ENCODE data around the gene TMIGD1. TPM values are rescaled to one million over a fixed set of nuclear protein-coding genes. Genes with fewer than 3 reads are reported as not detected.
"Not testable (repeated sequence)": the region's sequence is repeated elsewhere in the genome, so short reads cannot be mapped to it uniquely, and the experiment has no call there.

TMIGD1 gene
- polyA plus RNA-seq, 1 donor (not counting 4 experiments of a cell fraction or from before 2014, with no cell fraction given) = not detected

DNA sequence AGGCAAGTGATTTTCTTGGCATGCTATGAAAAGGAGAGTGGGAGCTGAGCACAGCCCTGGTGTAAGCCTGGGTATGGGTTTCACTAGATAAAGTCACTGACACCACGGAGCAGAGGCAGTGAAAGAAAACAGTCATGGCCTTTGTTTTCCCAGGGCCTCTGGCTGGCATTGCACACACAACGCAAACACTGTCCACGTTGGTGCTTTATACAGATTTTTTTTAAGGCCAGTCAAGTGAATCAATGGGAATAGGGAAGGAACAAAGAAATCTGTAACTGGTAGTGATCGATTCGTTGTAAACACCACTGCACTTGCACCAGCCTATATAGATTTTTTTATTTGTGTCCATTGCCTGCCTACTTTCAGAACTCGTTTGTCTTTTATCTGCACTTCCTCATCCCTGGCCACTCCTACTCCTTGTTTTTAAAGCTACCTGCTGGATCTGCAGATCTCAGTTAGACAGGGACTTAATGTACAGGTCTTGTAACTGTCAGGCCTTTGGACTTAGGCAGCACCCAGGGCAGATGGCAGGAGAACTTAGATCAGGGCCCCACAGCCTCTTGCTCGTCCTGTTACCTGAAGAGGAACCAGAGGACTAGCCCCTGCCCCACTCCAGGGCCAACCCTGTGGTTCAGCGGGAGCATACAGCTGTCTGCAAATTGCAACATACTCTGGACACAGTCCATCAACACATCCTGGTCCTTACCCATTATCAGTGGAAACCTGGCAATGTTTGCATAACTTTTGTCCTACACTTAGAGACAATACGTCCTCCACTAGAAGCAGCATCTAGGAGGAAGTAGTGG lies 10.6 kb upstream of the TMIGD1 start:
- no peaks in the 10 kb centered on the region for H3K9me3 ChIP-seq (ENCODE audit: control insufficient read depth, low read depth, low read length)
- H3K79me2 ChIP-seq (ENCODE audit: control insufficient read depth, insufficient read depth, low read length) = no peaks in the 10 kb centered on the region
- no peaks in the 10 kb centered on the region for H3K36me3 ChIP-seq (ENCODE audit: control insufficient read depth in 2 of 2, extremely low read depth in 1 of 2, insufficient read depth in 2 of 2, low read length in 2 of 2)
- dilution Hi-C loops (cut with MboI; ENCODE audit: extremely low pct_ligation_motif_present, low sequenced_read_pairs) = no loop called here
- no peak overlapping the region for H3K4me2 ChIP-seq (ENCODE audit: control insufficient read depth, extremely low read depth, insufficient read depth, low read depth, low read length)
- no peaks in the 10 kb centered on the region for H3K9me1 ChIP-seq (ENCODE audit: control insufficient read depth, extremely low read depth, insufficient read depth, low read length)
- no peak overlapping the region for H2AFZ ChIP-seq (ENCODE audit: control insufficient read depth, low read length)
- H3K9ac ChIP-seq (ENCODE audit: control insufficient read depth, extremely low read depth, insufficient read depth, low read length) = no peak overlapping the region
- no peak overlapping the region for H3K27ac ChIP-seq (ENCODE audit: control insufficient read depth, insufficient read depth, low read length)
- no peaks in the 10 kb centered on the region for H3K27me3 ChIP-seq (ENCODE audit: control insufficient read depth, extremely low read depth, insufficient read depth, low read length)
- no peak for DNase-seq (ENCODE audit: low read depth, low spot score)
- peaks cover 15% of the 10 kb centered on the region for H3K4me1 ChIP-seq (ENCODE audit: control insufficient read depth, extremely low read depth, insufficient read depth, low read length)
- no peak for FAIRE-seq
- TF ChIP-seq, protein P1, sequence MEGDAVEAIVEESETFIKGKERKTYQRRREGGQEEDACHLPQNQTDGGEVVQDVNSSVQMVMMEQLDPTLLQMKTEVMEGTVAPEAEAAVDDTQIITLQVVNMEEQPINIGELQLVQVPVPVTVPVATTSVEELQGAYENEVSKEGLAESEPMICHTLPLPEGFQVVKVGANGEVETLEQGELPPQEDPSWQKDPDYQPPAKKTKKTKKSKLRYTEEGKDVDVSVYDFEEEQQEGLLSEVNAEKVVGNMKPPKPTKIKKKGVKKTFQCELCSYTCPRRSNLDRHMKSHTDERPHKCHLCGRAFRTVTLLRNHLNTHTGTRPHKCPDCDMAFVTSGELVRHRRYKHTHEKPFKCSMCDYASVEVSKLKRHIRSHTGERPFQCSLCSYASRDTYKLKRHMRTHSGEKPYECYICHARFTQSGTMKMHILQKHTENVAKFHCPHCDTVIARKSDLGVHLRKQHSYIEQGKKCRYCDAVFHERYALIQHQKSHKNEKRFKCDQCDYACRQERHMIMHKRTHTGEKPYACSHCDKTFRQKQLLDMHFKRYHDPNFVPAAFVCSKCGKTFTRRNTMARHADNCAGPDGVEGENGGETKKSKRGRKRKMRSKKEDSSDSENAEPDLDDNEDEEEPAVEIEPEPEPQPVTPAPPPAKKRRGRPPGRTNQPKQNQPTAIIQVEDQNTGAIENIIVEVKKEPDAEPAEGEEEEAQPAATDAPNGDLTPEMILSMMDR (optimal IDR thresholded peaks at IDR 0.05 in 1 of 3, IDR thresholded peaks at IDR 0.05 in 1 of 3, conservative IDR thresholded peaks at IDR 0.05 in 1 of 3; ENCODE audit: extremely low read depth in 1 of 3, insufficient read depth in 2 of 3, low read length in 3 of 3) = no peak
- no peaks in the 10 kb centered on the region for H4K20me1 ChIP-seq (ENCODE audit: control insufficient read depth, extremely low read depth, insufficient read depth, low read length)
- H3K4me3 ChIP-seq (ENCODE audit: control insufficient read depth in 2 of 3, extremely low read depth in 1 of 3, insufficient read depth in 2 of 3, low read depth in 1 of 3, low read length in 3 of 3) = no peak overlapping the region

DNA sequence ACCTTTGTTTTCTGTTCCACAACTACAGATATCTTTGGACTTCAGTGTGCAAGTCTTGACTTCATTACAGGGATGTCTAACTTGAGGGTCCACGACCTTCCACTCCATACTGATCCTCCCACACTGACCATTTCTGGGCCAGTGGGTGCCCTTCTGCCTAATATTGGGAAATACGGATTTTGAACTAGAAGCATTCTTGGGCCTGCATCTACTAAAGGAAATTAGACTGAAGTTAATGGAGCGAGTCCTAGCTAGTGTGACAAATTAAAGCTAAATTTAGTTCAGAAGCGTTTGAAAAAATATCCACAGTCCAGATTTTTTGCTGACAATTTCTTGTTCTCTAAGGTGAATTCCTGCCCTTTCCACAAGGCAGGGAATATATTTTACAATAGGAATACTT lies 9.9 kb upstream of the TMIGD1 start:
- no peak overlapping the region for H3K4me3 ChIP-seq (ENCODE audit: control insufficient read depth in 2 of 3, extremely low read depth in 1 of 3, insufficient read depth in 2 of 3, low read depth in 1 of 3, low read length in 3 of 3)
- no peaks in the 10 kb centered on the region for H3K9me3 ChIP-seq (ENCODE audit: control insufficient read depth, low read depth, low read length)
- no peaks in the 10 kb centered on the region for H3K9me1 ChIP-seq (ENCODE audit: control insufficient read depth, extremely low read depth, insufficient read depth, low read length)
- no peaks in the 10 kb centered on the region for H3K79me2 ChIP-seq (ENCODE audit: control insufficient read depth, insufficient read depth, low read length)
- H3K4me2 ChIP-seq (ENCODE audit: control insufficient read depth, extremely low read depth, insufficient read depth, low read depth, low read length) = no peak overlapping the region
- no peaks in the 10 kb centered on the region for H3K36me3 ChIP-seq (ENCODE audit: control insufficient read depth in 2 of 2, extremely low read depth in 1 of 2, insufficient read depth in 2 of 2, low read length in 2 of 2)
- dilution Hi-C loops (cut with MboI; ENCODE audit: extremely low pct_ligation_motif_present, low sequenced_read_pairs) = no loop called here
- no peak overlapping the region for H3K9ac ChIP-seq (ENCODE audit: control insufficient read depth, extremely low read depth, insufficient read depth, low read length)
- no peaks in the 10 kb centered on the region for H4K20me1 ChIP-seq (ENCODE audit: control insufficient read depth, extremely low read depth, insufficient read depth, low read length)
- H2AFZ ChIP-seq (ENCODE audit: control insufficient read depth, low read length) = no peak overlapping the region
- TF ChIP-seq EZH2 (IDR thresholded peaks at IDR 0.05; ENCODE audit: low read length) = no peak
- TF ChIP-seq, protein P1 (optimal IDR thresholded peaks at IDR 0.05 in 1 of 3, IDR thresholded peaks at IDR 0.05 in 1 of 3, conservative IDR thresholded peaks at IDR 0.05 in 1 of 3; ENCODE audit: extremely low read depth in 1 of 3, insufficient read depth in 2 of 3, low read length in 3 of 3) = no peak
- no peaks in the 10 kb centered on the region for H3K27me3 ChIP-seq (ENCODE audit: control insufficient read depth, extremely low read depth, insufficient read depth, low read length)
- FAIRE-seq = no peak
- H3K4me1 ChIP-seq (ENCODE audit: control insufficient read depth, extremely low read depth, insufficient read depth, low read length) = peaks cover 15% of the 10 kb centered on the region
- DNase-seq (ENCODE audit: low read depth, low spot score) = no peak
- H3K27ac ChIP-seq (ENCODE audit: control insufficient read depth, insufficient read depth, low read length) = no peak overlapping the region

DNA sequence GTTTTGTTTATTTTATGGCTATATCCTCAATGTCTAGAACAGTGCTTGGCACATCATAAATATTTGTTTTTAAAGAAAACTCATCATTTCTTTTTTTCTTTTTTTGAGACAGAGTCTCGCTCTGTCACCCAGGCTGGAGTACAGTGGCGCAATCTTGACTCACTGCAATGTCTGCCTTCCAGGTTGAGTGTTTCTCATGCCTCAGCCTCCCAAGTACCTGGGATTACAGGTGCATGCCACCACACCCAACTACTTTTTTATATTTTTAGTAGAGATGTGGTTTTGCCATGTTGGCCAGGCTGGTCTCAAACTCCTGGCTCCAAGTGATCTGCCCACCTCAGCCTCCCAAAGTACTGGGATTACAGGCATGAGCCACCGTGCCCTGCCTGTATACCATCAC lies 9.4 kb upstream of the TMIGD1 start:
- dilution Hi-C loops (cut with MboI; ENCODE audit: extremely low pct_ligation_motif_present, low sequenced_read_pairs); H3K27ac ChIP-seq (ENCODE audit: control insufficient read depth, insufficient read depth, low read length); FAIRE-seq: not testable (repeated sequence)

More for the DNA sequence above, 9.4 kb upstream of the TMIGD1 start:
- not testable (repeated sequence) for H4K20me1 ChIP-seq (ENCODE audit: control insufficient read depth, extremely low read depth, insufficient read depth, low read length); H2AFZ ChIP-seq (ENCODE audit: control insufficient read depth, low read length); H3K9me1 ChIP-seq (ENCODE audit: control insufficient read depth, extremely low read depth, insufficient read depth, low read length); H3K9ac ChIP-seq (ENCODE audit: control insufficient read depth, extremely low read depth, insufficient read depth, low read length); H3K79me2 ChIP-seq (ENCODE audit: control insufficient read depth, insufficient read depth, low read length); H3K27me3 ChIP-seq (ENCODE audit: control insufficient read depth, extremely low read depth, insufficient read depth, low read length); H3K9me3 ChIP-seq (ENCODE audit: control insufficient read depth, low read depth, low read length); DNase-seq (ENCODE audit: low read depth, low spot score); H3K36me3 ChIP-seq (ENCODE audit: control insufficient read depth in 2 of 2, extremely low read depth in 1 of 2, insufficient read depth in 2 of 2, low read length in 2 of 2); H3K4me2 ChIP-seq (ENCODE audit: control insufficient read depth, extremely low read depth, insufficient read depth, low read depth, low read length); H3K4me3 ChIP-seq (ENCODE audit: control insufficient read depth in 2 of 3, extremely low read depth in 1 of 3, insufficient read depth in 2 of 3, low read depth in 1 of 3, low read length in 3 of 3)
- peaks cover 15% of the 10 kb centered on the region for H3K4me1 ChIP-seq (ENCODE audit: control insufficient read depth, extremely low read depth, insufficient read depth, low read length)

All from keratinocyte (primary cell).